Left lung (tissue), 10 donors: ENCODE data around the gene C5AR2. TPM values are rescaled to one million over a fixed set of nuclear protein-coding genes. Genes with fewer than 3 reads are reported as not detected.
"Not testable (repeated sequence)": the region's sequence is repeated elsewhere in the genome, so short reads cannot be mapped to it uniquely, and the experiment has no call there.

ENCODE experiments used
- ATAC-seq: fragments of 200-7000 bp; cut with Tn5 transposase; one replicate; pipeline ENCODE4 v1.9.1; 2020; ENCODE audit warnings: moderate library complexity
- DNase-seq, 4 donors: peaks; one replicate each; pipeline ENCODE4 v3.0.0-alpha.2; 2013 to 2020
- H3K27ac ChIP-seq, 2 donors: fragments of 200-600 bp; sonication (generic) in 1 of 2; one replicate each; pipeline versions ENCODE4 v1.5.0 to v1.8.0; 2020 to 2021
- H3K27me3 ChIP-seq, 2 donors: fragments of 200-600 bp; sonication (generic) in 1 of 2; one replicate each; pipeline versions ENCODE4 v1.5.0 to v1.8.0; 2020 to 2021
- H3K36me3 ChIP-seq, 2 donors: fragments of 200-600 bp; sonication (generic) in 1 of 2; one replicate each; pipeline versions ENCODE4 v1.5.0 to v1.8.0; 2020 to 2021
- H3K4me1 ChIP-seq, 2 donors: fragments of 200-600 bp; one replicate each; pipeline ENCODE4 v1.8.0; 2021
- H3K4me3 ChIP-seq, 2 donors: fragments of 200-600 bp; sonication (generic) in 1 of 2; one replicate each; pipeline versions ENCODE4 v1.5.0 to v1.8.0; 2020 to 2021; ENCODE audit warnings: mild to moderate bottlenecking in 1 of 2
- H3K9me3 ChIP-seq, 2 donors: fragments of 200-600 bp; sonication (generic) in 1 of 2; one replicate each; pipeline versions ENCODE4 v1.5.0 to v1.8.0; 2020 to 2021
- CTCF ChIP-seq, 2 donors: fragments of 200-600 bp; sonication (generic) in 1 of 2; IDR thresholded peaks; one replicate each; pipeline versions ENCODE4 v1.5.0 to v1.8.0; 2021; ENCODE audit warnings: antibody characterized with exemption in 2 of 2
- intact Hi-C, 2 donors: fragments of 100-400 bp; cut with DNase I; formaldehyde crosslinking; loops; one replicate each; pipeline versions ENCODE4 v1.11.2 to v1.14.2; 2022
- polyA plus RNA-seq, 6 donors: library from polyadenylated mRNA; unstranded; fragments of 120-200 nt; gene quantifications; one replicate each; pipeline ENCODE4 v1.2.1, GENCODE V29; 2013; ENCODE audit not compliant: insufficient read length in 6 of 6
- total RNA-seq, 2 donors: library from RNA; stranded (reverse); fragmentation: NEBNext Ultra II Directional; extraction: Animal tissue kit (Norgen Biotek cat#: 25700); gene quantifications; one replicate each; pipeline ENCODE4 v1.2.1, GENCODE V29; 2021
- donor health status: DM: no; HTN: yes; CAD: no.
- donor health status: DM: no; HTN: no; CAD: no.

C5AR2 gene
- total and polyA plus RNA-seq, 8 donors = 0.48 to 11.2 (median 0.78) TPM

GRCh38 chr19:47356900-47357299, 24.9 kb downstream of the C5AR2 start:
- no peaks in the 10 kb centered on the region for H3K27me3 ChIP-seq
- no peak for TF ChIP-seq CTCF (IDR thresholded peaks at IDR 0.05)
- H3K36me3 ChIP-seq = peaks cover 0 to 96% of the 10 kb centered on the region in 2 donors
- no peaks in the 10 kb centered on the region for H3K9me3 ChIP-seq
- DNase-seq = no peak
- intact Hi-C loops = no loop called here
- peaks cover 0 to 13% of the 10 kb centered on the region in 2 donors for H3K4me1 ChIP-seq
- no peak overlapping the region for H3K27ac ChIP-seq
- ATAC-seq = no peak
- H3K4me3 ChIP-seq = no peak overlapping the region

- no peak overlapping the region for H3K27ac ChIP-seq
- H3K9me3 ChIP-seq = no peaks in the 10 kb centered on the region
- intact Hi-C loops = no loop called here
- peaks cover 0 to 6% of the 10 kb centered on the region in 2 donors for H3K4me1 ChIP-seq
- DNase-seq = no peak
- no peak for ATAC-seq
- H3K27me3 ChIP-seq = no peaks in the 10 kb centered on the region
- H3K4me3 ChIP-seq = no peak overlapping the region
- H3K36me3 ChIP-seq = peaks cover 0 to 100% of the 10 kb centered on the region in 2 donors
- no peak for TF ChIP-seq CTCF (IDR thresholded peaks at IDR 0.05)
These were observed 26.1 kb downstream of the C5AR2 start for GRCh38 chr19:47357788-47358680.

- Histone ChIP-seq H3K9me3 (no peaks in the 10 kb centered on the region), H3K27ac (no peak overlapping the region), H3K4me3 (no peak overlapping the region), H3K27me3 (no peaks in the 10 kb centered on the region), H3K36me3 (peaks cover 0 to 100% of the 10 kb centered on the region in 2 donors), H3K4me1 (peaks cover 0 to 15% of the 10 kb centered on the region in 2 donors)
- peak in 1 of 4 donors; percentile 27 for DNase-seq
- intact Hi-C loops = no loop called here
- no peak for ATAC-seq
- TF ChIP-seq CTCF (IDR thresholded peaks at IDR 0.05) = no peak
These were observed 27.0 kb downstream of the C5AR2 start for GRCh38 chr19:47358936-47359335.

GRCh38 chr19:47362321-47362720, 30.3 kb downstream of the C5AR2 start:
- no peaks in the 10 kb centered on the region for H3K27me3 ChIP-seq
- H3K4me1 ChIP-seq = peaks cover 0 to 27% of the 10 kb centered on the region in 2 donors
- no peaks in the 10 kb centered on the region for H3K9me3 ChIP-seq
- TF ChIP-seq CTCF (IDR thresholded peaks at IDR 0.05) = no peak
- H3K27ac ChIP-seq = no peak overlapping the region
- intact Hi-C loops = no loop called here
- no peak for DNase-seq
- H3K36me3 ChIP-seq = peaks cover 0 to 100% of the 10 kb centered on the region in 2 donors
- no peak for ATAC-seq
- H3K4me3 ChIP-seq = no peak overlapping the region

- Histone ChIP-seq H3K27me3 (no peaks in the 10 kb centered on the region), H3K9me3 (no peaks in the 10 kb centered on the region), H3K27ac (peak overlapping the region in 1 of 2 donors; percentile 82), H3K36me3 (peaks cover 0 to 97% of the 10 kb centered on the region in 2 donors), H3K4me1 (peaks cover 0 to 31% of the 10 kb centered on the region in 2 donors), H3K4me3 (no peak overlapping the region)
- ATAC-seq (peak; percentile 54), DNase-seq (no peak)
- TF ChIP-seq CTCF (IDR thresholded peaks at IDR 0.05) = no peak
- intact Hi-C loops = no loop called here
These were observed 32.0 kb downstream of the C5AR2 start for GRCh38 chr19:47363758-47364531.

GRCh38 chr19:47365455-47365854, 33.5 kb downstream of the C5AR2 start:
- DNase-seq = peak in 1 of 4 donors; percentile 19
- intact Hi-C loops, H3K27ac ChIP-seq, ATAC-seq, H3K4me3 ChIP-seq, H3K9me3 ChIP-seq, H3K27me3 ChIP-seq: not testable (repeated sequence)
- Histone ChIP-seq H3K4me1 (peaks cover 0 to 46% of the 10 kb centered on the region in 2 donors), H3K36me3 (peaks cover 0 to 97% of the 10 kb centered on the region in 2 donors)
